H9 (cell line): Measurements from ENCODE around the gene MRPL28. TPM values are rescaled to one million over a fixed set of nuclear protein-coding genes. Genes with fewer than 3 reads are reported as not detected.
A peak's percentile ranks its signal among the peaks of the same experiment; 100 is the strongest.

Experiments
- DNase-seq: peaks from one replicate; pipeline ENCODE4 v3.0.0-alpha.2; 2017
- H2AFZ ChIP-seq: one replicate; pipeline ENCODE4 v1.6.1; 2013; ENCODE audit warnings: mild to moderate bottlenecking, low read length, control low read depth, moderate library complexity
- H2AK5ac ChIP-seq: 2 replicates; pipeline ENCODE4 v1.6.1; 2013; ENCODE audit warnings: low read length, control low read depth, mixed read lengths; ENCODE audit not compliant: insufficient read length
- H2BK120ac ChIP-seq: one replicate; pipeline ENCODE4 v1.6.1; 2013; ENCODE audit warnings: low read depth, mild to moderate bottlenecking, low read length, control low read depth, inconsistent platforms; ENCODE audit not compliant: poor library complexity, severe bottlenecking
- H2BK12ac ChIP-seq: 2 replicates; pipeline ENCODE4 v1.6.1; 2013; ENCODE audit warnings: low read length, control low read depth, mixed read lengths, low read depth; ENCODE audit not compliant: insufficient read length
- H2BK15ac ChIP-seq: 2 replicates; pipeline ENCODE4 v1.6.1; 2013; ENCODE audit warnings: low read depth, low read length, control low read depth
- H2BK20ac ChIP-seq: one replicate; pipeline ENCODE4 v1.6.1; 2013; ENCODE audit warnings: low read depth, mild to moderate bottlenecking, low read length, control low read depth, inconsistent platforms; ENCODE audit not compliant: poor library complexity, severe bottlenecking
- H2BK5ac ChIP-seq: 2 replicates; pipeline ENCODE4 v1.6.1; 2013; ENCODE audit warnings: low read length, control low read depth, mixed read lengths; ENCODE audit not compliant: insufficient read length
- H3K14ac ChIP-seq: 2 replicates; pipeline ENCODE4 v1.6.1; 2013; ENCODE audit warnings: low read length, control low read depth; ENCODE audit not compliant: insufficient read depth
- H3K18ac ChIP-seq: 2 replicates; pipeline ENCODE4 v1.6.1; 2013; ENCODE audit warnings: low read depth, mild to moderate bottlenecking, mixed read lengths, low read length, control low read depth; ENCODE audit not compliant: insufficient read length
- H3K23ac ChIP-seq: 2 replicates; pipeline ENCODE4 v1.6.1; 2013; ENCODE audit warnings: low read length, control low read depth, mixed read lengths, low read depth; ENCODE audit not compliant: insufficient read length
- H3K23me2 ChIP-seq: 2 replicates; pipeline ENCODE4 v1.6.1; 2013; ENCODE audit warnings: low read depth, mild to moderate bottlenecking, mixed read lengths, low read length, control low read depth; ENCODE audit not compliant: insufficient read length, poor library complexity, severe bottlenecking
- H3K27ac ChIP-seq: 2 replicates; pipeline ENCODE4 v1.5.1; 2013; ENCODE audit warnings: low read length, control low read depth, mixed read lengths, low read depth; ENCODE audit not compliant: insufficient read length
- H3K27me3 ChIP-seq: 2 replicates; pipeline ENCODE4 v1.6.1; 2013; ENCODE audit warnings: low read length, control low read depth, inconsistent platforms; ENCODE audit not compliant: insufficient read depth
- H3K4ac ChIP-seq: 2 replicates; pipeline ENCODE4 v1.6.1; 2013; ENCODE audit warnings: low read depth, mild to moderate bottlenecking, control low read depth, inconsistent platforms, low read length, moderate library complexity
- H3K4me1 ChIP-seq: 2 replicates; pipeline ENCODE4 v1.6.1; 2013; ENCODE audit warnings: low read length, control low read depth, inconsistent platforms; ENCODE audit not compliant: insufficient read depth
- H3K4me2 ChIP-seq: 2 replicates; pipeline ENCODE4 v1.6.1; 2013; ENCODE audit warnings: low read length, control low read depth, mixed read lengths; ENCODE audit not compliant: insufficient read length, insufficient read depth
- H3K56ac ChIP-seq: 2 replicates; pipeline ENCODE4 v1.6.1; 2013; ENCODE audit warnings: low read depth, mild to moderate bottlenecking, mixed read lengths, low read length, control low read depth; ENCODE audit not compliant: insufficient read length
- H3K79me1 ChIP-seq: 2 replicates; pipeline ENCODE4 v1.6.1; 2013; ENCODE audit warnings: low read depth, mild to moderate bottlenecking, moderate library complexity, low read length, control low read depth, inconsistent platforms; ENCODE audit not compliant: insufficient read depth, poor library complexity, severe bottlenecking
- H3K79me2 ChIP-seq: 2 replicates; pipeline ENCODE4 v1.6.1; 2013; ENCODE audit warnings: low read length, control low read depth, inconsistent platforms; ENCODE audit not compliant: insufficient read depth
- H3K9ac ChIP-seq: 2 replicates; pipeline ENCODE4 v1.6.1; 2013; ENCODE audit warnings: low read length, control low read depth, mixed read lengths; ENCODE audit not compliant: insufficient read length; ENCODE audit errors: extremely low read depth
- H3K9me3 ChIP-seq: one replicate; pipeline ENCODE4 v1.6.1; 2013; ENCODE audit warnings: low read depth, low read length, inconsistent platforms; ENCODE audit not compliant: control insufficient read depth
- H3T11ph ChIP-seq: one replicate; pipeline ENCODE4 v1.6.1; 2013; ENCODE audit warnings: mild to moderate bottlenecking, low read length, control low read depth, inconsistent platforms
- H4K20me1 ChIP-seq: one replicate; pipeline ENCODE4 v1.6.1; 2013; ENCODE audit not compliant: control insufficient read depth, insufficient read length, insufficient read depth
- H4K5ac ChIP-seq: 2 replicates; pipeline ENCODE4 v1.6.1; 2013; ENCODE audit warnings: low read depth, mild to moderate bottlenecking, mixed read lengths, low read length, control low read depth; ENCODE audit not compliant: insufficient read length
- H4K8ac ChIP-seq: replicated peaks from 2 replicates; pipeline ENCODE4 v1.6.1; 2013; ENCODE audit warnings: low read length, control low read depth, mixed read lengths, low read depth; ENCODE audit not compliant: insufficient read length
- H4K91ac ChIP-seq: 2 replicates; pipeline ENCODE4 v1.6.1; 2013; ENCODE audit warnings: low read depth, mild to moderate bottlenecking, moderate library complexity, mixed read lengths, low read length, control low read depth; ENCODE audit not compliant: insufficient read length
- H3K27ac Mint-ChIP-seq, 3 experiments: 2 replicates in 2 of 3; 3 replicates in 1 of 3; pipeline ENCODE4 v1.8.0; 2020 to 2021; ENCODE audit warnings: mixed read lengths in 3 of 3, mild to moderate bottlenecking in 1 of 3, moderate library complexity in 1 of 3
- H3K27me3 Mint-ChIP-seq: 2 replicates; pipeline ENCODE4 v1.8.0; 2021; ENCODE audit warnings: low read depth, mild to moderate bottlenecking, moderate library complexity, mixed read lengths
- H3K36me3 Mint-ChIP-seq, 3 experiments: 2 replicates in 2 of 3; 3 replicates in 1 of 3; pipeline ENCODE4 v1.8.0; 2020 to 2021; ENCODE audit warnings: low read depth in 3 of 3, mixed read lengths in 3 of 3; ENCODE audit not compliant: insufficient read depth in 1 of 3
- H3K4me1 Mint-ChIP-seq, 2 experiments: 2 replicates each; pipeline ENCODE4 v1.8.0; 2020; ENCODE audit warnings: mixed read lengths in 2 of 2
- H3K4me3 Mint-ChIP-seq, 2 experiments: 2 replicates in 1 of 2; 3 replicates in 1 of 2; pipeline ENCODE4 v1.8.0; 2020 to 2021; ENCODE audit warnings: mild to moderate bottlenecking in 2 of 2, mixed read lengths in 2 of 2, moderate library complexity in 1 of 2
- H3K9me3 Mint-ChIP-seq, 2 experiments: 2 replicates in 1 of 2; 3 replicates in 1 of 2; pipeline ENCODE4 v1.8.0; 2020; ENCODE audit warnings: mild to moderate bottlenecking in 2 of 2, mixed read lengths in 2 of 2, moderate library complexity in 1 of 2
- WGBS: extraction: QIAGEN DNeasy Blood & Tissue Kit; methylation state at CpG from one replicate; pipeline ENCODE4 v1.1.7; 2013; ENCODE audit warnings: missing lambda C conversion rate, low lambda C conversion rate, mixed read lengths; ENCODE audit not compliant: insufficient read length; ENCODE audit errors: extremely low coverage; 5-methylcytosine and 5-hydroxymethylcytosine counted together
- total RNA-seq: library from RNA; stranded (reverse); gene quantifications from 2 replicates; pipeline ENCODE4 v1.2.1, GENCODE V29; 2021
- TF ChIP-seq, protein P1 (sequence below): fragments of 200-600 bp; sonication (generic); conservative IDR thresholded peaks from 3 replicates; pipeline ENCODE4 v1.8.0; 2021; ENCODE audit warnings: antibody characterized with exemption, mild to moderate bottlenecking

Gene MRPL28
- total RNA-seq, 1 experiment from 2014 or later = 154 TPM

DNA sequence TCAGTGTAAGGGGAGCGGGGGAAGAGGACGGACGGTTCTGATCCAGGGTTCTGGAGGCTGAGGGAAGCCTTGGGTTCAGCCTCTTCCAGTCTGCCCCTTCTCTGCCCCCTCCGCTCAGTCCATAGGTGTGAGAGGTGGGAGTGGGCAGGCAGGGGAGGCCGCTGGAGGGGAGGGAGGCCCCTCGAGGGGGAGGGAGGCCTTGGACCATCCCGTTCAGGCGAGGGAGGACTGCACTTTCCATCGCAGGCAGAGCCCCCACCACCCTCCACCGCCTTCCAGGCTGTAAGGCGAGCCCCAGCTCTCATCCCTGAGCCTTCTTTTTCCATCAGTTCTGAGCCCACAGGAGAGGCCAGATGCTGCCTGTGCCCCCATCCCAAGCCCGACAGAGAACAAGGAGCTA, 13.6 kb downstream of the MRPL28 start:
- H3K4me2 ChIP-seq = no peak overlapping the region
- DNase-seq = no peak
- Mint-ChIP-seq H3K4me1 (peaks cover 0 to 10% of the 10 kb centered on the region in 2 experiments; a peak in 1 of 4 replicates), H3K27ac (peak overlapping the region in 1 of 3 experiments; percentile 72; a peak in 1 of 7 replicates), H3K36me3 (no peaks in the 10 kb centered on the region), H3K9me3 (no peaks in the 10 kb centered on the region), H3K4me3 (no peak overlapping the region), H3K27me3 (no peaks in the 10 kb centered on the region)
- H3K27ac ChIP-seq = no peak overlapping the region
- H4K5ac ChIP-seq = no peak overlapping the region
- H3K79me1 ChIP-seq = no peaks in the 10 kb centered on the region
- no peaks in the 10 kb centered on the region for H3K9me3 ChIP-seq
- H2BK20ac ChIP-seq = no peak overlapping the region
- H3K14ac ChIP-seq = no peak overlapping the region
- H3K23me2 ChIP-seq = peaks cover 4% of the 10 kb centered on the region
- H3T11ph ChIP-seq = no peak overlapping the region
- H2AK5ac ChIP-seq = no peak overlapping the region
- no peak overlapping the region for H3K23ac ChIP-seq
- TF ChIP-seq, protein P1, sequence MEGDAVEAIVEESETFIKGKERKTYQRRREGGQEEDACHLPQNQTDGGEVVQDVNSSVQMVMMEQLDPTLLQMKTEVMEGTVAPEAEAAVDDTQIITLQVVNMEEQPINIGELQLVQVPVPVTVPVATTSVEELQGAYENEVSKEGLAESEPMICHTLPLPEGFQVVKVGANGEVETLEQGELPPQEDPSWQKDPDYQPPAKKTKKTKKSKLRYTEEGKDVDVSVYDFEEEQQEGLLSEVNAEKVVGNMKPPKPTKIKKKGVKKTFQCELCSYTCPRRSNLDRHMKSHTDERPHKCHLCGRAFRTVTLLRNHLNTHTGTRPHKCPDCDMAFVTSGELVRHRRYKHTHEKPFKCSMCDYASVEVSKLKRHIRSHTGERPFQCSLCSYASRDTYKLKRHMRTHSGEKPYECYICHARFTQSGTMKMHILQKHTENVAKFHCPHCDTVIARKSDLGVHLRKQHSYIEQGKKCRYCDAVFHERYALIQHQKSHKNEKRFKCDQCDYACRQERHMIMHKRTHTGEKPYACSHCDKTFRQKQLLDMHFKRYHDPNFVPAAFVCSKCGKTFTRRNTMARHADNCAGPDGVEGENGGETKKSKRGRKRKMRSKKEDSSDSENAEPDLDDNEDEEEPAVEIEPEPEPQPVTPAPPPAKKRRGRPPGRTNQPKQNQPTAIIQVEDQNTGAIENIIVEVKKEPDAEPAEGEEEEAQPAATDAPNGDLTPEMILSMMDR = no peak
- H3K9ac ChIP-seq = no peak overlapping the region
- no peaks in the 10 kb centered on the region for H4K20me1 ChIP-seq
- H3K4me1 ChIP-seq = no peaks in the 10 kb centered on the region
- H3K4ac ChIP-seq = no peak overlapping the region
- no peaks in the 10 kb centered on the region for H3K79me2 ChIP-seq
- H2BK12ac ChIP-seq = no peak overlapping the region
- WGBS = no CpG with 5 or more reads among the region's 12 CpGs
- no peak overlapping the region for H4K91ac ChIP-seq
- H4K8ac ChIP-seq = no peak overlapping the region
- no peak overlapping the region for H3K18ac ChIP-seq
- H3K27me3 ChIP-seq = no peaks in the 10 kb centered on the region
- no peak overlapping the region for H2AFZ ChIP-seq
- no peak overlapping the region for H2BK120ac ChIP-seq
- no peak overlapping the region for H2BK5ac ChIP-seq
- H2BK15ac ChIP-seq = no peak overlapping the region
- no peak overlapping the region for H3K56ac ChIP-seq
